K562 treated with DMSO at 1 percent for 48 hours (cell line): Measurements from ENCODE around the gene OR11H7. TPM values are rescaled to one million over a fixed set of nuclear protein-coding genes. Genes with fewer than 3 reads are reported as not detected.

Experiments
- total RNA-seq: library from RNA; unstranded; fragments of 300-600 nt; gene quantifications from 2 replicates; pipeline ENCODE4 v1.2.3, GENCODE V29; 2022; ENCODE audit warnings: low replicate concordance; ENCODE audit errors: extremely low read depth

The OR11H7 gene
- total RNA-seq: not detected in 2 replicates

GRCh38 chr14:20228681-20229080, at the start of gene OR11H7:
TSS of gene OR11H7 (plus strand) at chr14:20228981.

GRCh38 chr14:20190596-20190995, 38.2 kb upstream of the OR11H7 start, which contains the start of gene OR11G2:
TSS of gene OR11G2 (plus strand) at chr14:20190896. CDS start at chr14:20197438, 6,542 bp downstream.

GRCh38 chr14:20223410-20223809, 5.4 kb upstream of the OR11H7 start, which contains the start of gene OR11H6:
TSS of gene OR11H6 (plus strand) at chr14:20223710. CDS start at chr14:20223710, 0 bp downstream.

Other genes starting within 250 kb of the OR11H7 start
- gene OR4Q2, start 226.8 kb upstream of the OR11H7 start, total RNA-seq: not detected in 2 replicates
- not detected in 2 replicates for gene OR4K14, start 209.7 kb upstream of the OR11H7 start, total RNA-seq
- not detected in 2 replicates for gene OR4K13, start 192.9 kb upstream of the OR11H7 start, total RNA-seq
- gene OR4L1, start 168.9 kb upstream of the OR11H7 start, total RNA-seq: not detected in 2 replicates
- not detected in 2 replicates for gene OR4K17, start 118.2 kb upstream of the OR11H7 start, total RNA-seq
- gene OR4N5, start 90.2 kb upstream of the OR11H7 start, total RNA-seq: not detected in 2 replicates
- not detected in 2 replicates for gene OR11G2, start 38.1 kb upstream of the OR11H7 start, total RNA-seq
- gene OR11H6, start 5.3 kb upstream of the OR11H7 start, total RNA-seq: not detected in 2 replicates
- gene OR11H4, start 10.3 kb downstream of the OR11H7 start, total RNA-seq: not detected in 2 replicates
- gene TTC5, start 77.0 kb downstream of the OR11H7 start, total RNA-seq: not detected in 2 replicates
- not detected in 2 replicates for gene CCNB1IP1, start 104.3 kb downstream of the OR11H7 start, total RNA-seq
- gene PARP2, start 114.7 kb downstream of the OR11H7 start, total RNA-seq: not detected in 2 replicates
- not detected in 2 replicates for gene TEP1, start 184.5 kb downstream of the OR11H7 start, total RNA-seq
- gene KLHL33, start 207.2 kb downstream of the OR11H7 start, total RNA-seq: not detected in 2 replicates
- not detected in 2 replicates for gene OSGEP, start 225.8 kb downstream of the OR11H7 start, total RNA-seq
- gene APEX1, start 226.2 kb downstream of the OR11H7 start, total RNA-seq: not detected in 2 replicates
- gene PIP4P1, start 232.5 kb downstream of the OR11H7 start, total RNA-seq: not detected in 2 replicates
- not detected in 2 replicates for gene PNP, start 240.4 kb downstream of the OR11H7 start, total RNA-seq